Activated T-helper 17 cell treated with anti-CD3 and anti-CD28 coated beads, Interleukin-2, amount 50 U/mL, for 72 hours (primary cell): ENCODE data around the gene ADCY3. TPM values are rescaled to one million over a fixed set of nuclear protein-coding genes. Genes with fewer than 3 reads are reported as not detected.

ENCODE experiments used
- ATAC-seq: fragments of 150-1000 bp; cut with Tn5 transposase; replicated peaks from 2 replicates; pipeline ENCODE4 v1.10.0; 2021; ENCODE audit warnings: mild to moderate bottlenecking, moderate library complexity
- H3K27ac Mint-ChIP-seq: one replicate; pipeline ENCODE4 v1.8.0; 2022; ENCODE audit warnings: mixed read lengths
- H3K27me3 Mint-ChIP-seq: one replicate; pipeline ENCODE4 v1.8.0; 2022; ENCODE audit warnings: mixed read lengths
- H3K36me3 Mint-ChIP-seq: one replicate; pipeline ENCODE4 v1.8.0; 2022; ENCODE audit warnings: low read depth, mild to moderate bottlenecking, mixed read lengths
- H3K4me1 Mint-ChIP-seq: one replicate; pipeline ENCODE4 v1.8.0; 2022; ENCODE audit warnings: mixed read lengths
- H3K4me3 Mint-ChIP-seq: one replicate; pipeline ENCODE4 v1.8.0; 2022; ENCODE audit warnings: mild to moderate bottlenecking, mixed read lengths
- H3K9me3 Mint-ChIP-seq: one replicate; pipeline ENCODE4 v1.8.0; 2022; ENCODE audit warnings: mixed read lengths
- total RNA-seq, 2 donors: library from RNA; stranded (reverse); gene quantifications; one replicate each; pipeline ENCODE4 v1.2.3, GENCODE V29; 2022

The ADCY3 gene
- total RNA-seq, 2 donors from 2014 or later = 43.8 to 102 TPM

DNA sequence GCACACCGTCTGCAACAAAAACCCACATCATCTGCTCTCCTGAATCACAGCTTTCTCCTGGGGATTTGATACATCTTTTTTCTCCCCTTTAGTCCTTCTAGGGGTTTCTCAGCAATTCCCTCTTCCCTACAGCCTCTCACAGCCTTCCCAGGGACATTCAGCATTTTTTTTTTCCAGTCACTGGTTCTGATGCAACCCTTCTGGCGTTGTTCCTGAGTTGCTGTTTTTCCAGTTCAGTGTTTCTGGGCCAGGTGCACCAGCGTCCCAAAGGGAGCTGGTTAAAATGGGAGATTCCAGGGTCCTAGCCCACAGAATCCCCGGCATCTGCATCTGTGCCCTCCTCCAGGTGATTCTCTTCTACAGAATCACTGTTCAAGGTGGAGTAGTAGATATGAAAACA lies 36.1 kb downstream of the ADCY3 start:
- Mint-ChIP-seq H3K36me3 (peaks cover 4% of the 10 kb centered on the region), H3K27me3 (no peaks in the 10 kb centered on the region), H3K27ac (peak overlapping the region; percentile 83), H3K9me3 (no peaks in the 10 kb centered on the region), H3K4me3 (no peak overlapping the region), H3K4me1 (peaks cover 19% of the 10 kb centered on the region)
- ATAC-seq = no peak

DNA sequence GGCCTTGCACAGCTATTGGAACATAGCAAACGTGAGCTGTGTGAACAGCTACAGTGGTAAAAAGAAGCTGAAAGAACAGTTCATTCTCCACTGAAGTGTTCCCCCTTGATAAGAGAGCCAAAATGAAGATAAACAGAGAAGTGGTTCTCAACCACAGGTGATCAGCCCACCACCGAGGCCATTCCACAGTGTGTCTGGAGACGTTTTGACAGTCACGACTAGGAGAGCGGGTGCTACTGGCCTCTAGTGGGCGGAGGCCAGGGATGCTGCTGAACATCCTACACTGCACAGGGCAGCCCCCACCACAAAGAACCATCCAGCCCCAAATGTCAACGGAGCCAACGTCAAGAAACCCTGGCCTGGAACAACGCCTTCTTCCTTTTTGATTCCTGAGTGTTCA lies 38.4 kb downstream of the ADCY3 start:
- no peak for ATAC-seq
- Mint-ChIP-seq H3K36me3 (peaks cover 4% of the 10 kb centered on the region), H3K27me3 (no peaks in the 10 kb centered on the region), H3K27ac (peak overlapping the region; percentile 36), H3K4me1 (peaks cover 17% of the 10 kb centered on the region), H3K9me3 (no peaks in the 10 kb centered on the region), H3K4me3 (no peak overlapping the region)

DNA sequence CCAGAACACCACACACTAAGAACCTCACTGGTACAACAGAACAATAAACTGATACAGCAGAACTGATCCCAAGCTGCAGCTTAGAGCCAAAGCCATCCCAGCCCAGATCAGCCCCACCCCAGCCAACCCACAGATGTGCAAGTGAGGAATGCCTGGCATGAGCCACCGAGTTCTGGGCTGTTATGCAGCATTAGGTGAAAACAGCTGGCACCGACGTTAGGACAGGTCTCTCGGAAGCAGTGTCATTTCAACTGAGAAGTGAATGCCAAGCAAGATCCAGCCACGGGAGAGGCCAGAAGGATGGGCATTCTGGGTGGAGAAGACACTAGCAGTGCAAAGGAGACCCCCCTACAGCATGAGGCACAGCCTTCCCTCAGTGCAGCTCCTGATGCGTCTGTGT lies 38.9 kb downstream of the ADCY3 start:
- Mint-ChIP-seq H3K27me3 (no peaks in the 10 kb centered on the region), H3K4me1 (peaks cover 12% of the 10 kb centered on the region)
- no peak for ATAC-seq

DNA sequence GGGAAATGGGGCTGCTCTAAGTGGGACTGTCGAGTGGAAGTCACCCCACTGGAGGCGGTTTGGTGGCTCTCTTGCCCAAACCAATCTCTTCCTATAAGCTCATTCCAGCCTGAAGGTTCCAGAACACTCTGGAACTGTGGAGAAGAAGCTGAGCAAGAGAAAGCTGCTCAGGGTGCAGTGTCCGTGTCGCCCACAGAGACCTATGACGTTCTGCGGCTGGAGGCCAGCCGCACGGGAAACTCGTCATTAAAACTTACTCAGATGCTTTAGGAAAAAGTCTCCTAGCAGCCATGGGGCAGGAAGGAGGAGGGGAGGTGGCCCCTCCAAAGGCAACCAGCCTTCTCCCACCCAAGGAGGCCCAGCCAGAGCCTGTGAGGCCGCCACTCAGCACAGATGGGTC lies 41.7 kb downstream of the ADCY3 start:
- no peaks in the 10 kb centered on the region for H3K9me3 Mint-ChIP-seq
- H3K27ac Mint-ChIP-seq = no peak overlapping the region
- peaks cover 3% of the 10 kb centered on the region for H3K4me1 Mint-ChIP-seq
- no peak for ATAC-seq
- H3K36me3 Mint-ChIP-seq = no peaks in the 10 kb centered on the region
- no peaks in the 10 kb centered on the region for H3K27me3 Mint-ChIP-seq
- H3K4me3 Mint-ChIP-seq = no peak overlapping the region

More for the DNA sequence above, 38.9 kb downstream of the ADCY3 start:
- peaks cover 4% of the 10 kb centered on the region for H3K36me3 Mint-ChIP-seq
- H3K27ac Mint-ChIP-seq = peak overlapping the region; percentile 36
- H3K9me3 Mint-ChIP-seq = no peaks in the 10 kb centered on the region
- H3K4me3 Mint-ChIP-seq = no peak overlapping the region

- Mint-ChIP-seq H3K9me3 (no peaks in the 10 kb centered on the region), H3K27me3 (no peaks in the 10 kb centered on the region)
Measured at GRCh38 chr2:24877646-24878045, 42.4 kb downstream of the ADCY3 start.

GRCh38 chr2:24877067-24877466 lies 43.0 kb downstream of the ADCY3 start:
- Mint-ChIP-seq H3K4me3 (no peak overlapping the region), H3K27me3 (no peaks in the 10 kb centered on the region), H3K36me3 (no peaks in the 10 kb centered on the region), H3K27ac (no peak overlapping the region), H3K9me3 (no peaks in the 10 kb centered on the region), H3K4me1 (peaks cover 3% of the 10 kb centered on the region)
- ATAC-seq = no peak

More at GRCh38 chr2:24877646-24878045, 42.4 kb downstream of the ADCY3 start:
- Mint-ChIP-seq H3K4me3 (no peak overlapping the region), H3K36me3 (no peaks in the 10 kb centered on the region), H3K4me1 (peaks cover 3% of the 10 kb centered on the region), H3K27ac (no peak overlapping the region)
- no peak for ATAC-seq

DNA sequence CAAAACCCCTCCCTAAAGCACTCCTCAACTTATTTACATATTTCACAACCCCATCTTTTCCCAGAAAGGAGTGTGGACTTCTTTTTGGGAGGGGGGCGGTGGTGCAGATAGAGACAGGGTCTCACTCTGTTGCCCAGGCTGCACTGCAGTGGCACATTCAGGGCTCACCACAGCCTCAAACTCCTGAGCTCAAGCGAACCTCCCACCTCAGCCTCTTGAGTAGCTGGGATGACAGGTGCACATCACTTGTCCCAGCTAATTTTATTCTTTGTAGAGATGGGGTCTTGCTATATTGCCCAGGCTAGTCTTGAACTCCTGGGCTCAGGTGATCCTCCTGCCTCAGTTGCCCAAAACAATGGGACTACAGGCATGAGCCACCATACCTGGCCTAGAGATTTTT lies 44.1 kb downstream of the ADCY3 start:
- ATAC-seq = no peak
- Mint-ChIP-seq H3K9me3 (no peaks in the 10 kb centered on the region), H3K4me3 (no peak overlapping the region), H3K27ac (no peak overlapping the region), H3K4me1 (peaks cover 7% of the 10 kb centered on the region), H3K36me3 (peaks cover 9% of the 10 kb centered on the region), H3K27me3 (no peaks in the 10 kb centered on the region)

- peaks cover 15% of the 10 kb centered on the region for H3K36me3 Mint-ChIP-seq
- H3K27ac Mint-ChIP-seq = no peak overlapping the region
- ATAC-seq = no peak
- no peaks in the 10 kb centered on the region for H3K27me3 Mint-ChIP-seq
- H3K9me3 Mint-ChIP-seq = no peaks in the 10 kb centered on the region
- H3K4me3 Mint-ChIP-seq = no peak overlapping the region
- peaks cover 6% of the 10 kb centered on the region for H3K4me1 Mint-ChIP-seq
Measured at GRCh38 chr2:24875272-24875671, 44.8 kb downstream of the ADCY3 start.

- Mint-ChIP-seq H3K27me3 (no peaks in the 10 kb centered on the region), H3K4me1 (peaks cover 6% of the 10 kb centered on the region), H3K4me3 (no peak overlapping the region), H3K27ac (no peak overlapping the region), H3K36me3 (peaks cover 15% of the 10 kb centered on the region), H3K9me3 (no peaks in the 10 kb centered on the region)
- no peak for ATAC-seq
Measured at GRCh38 chr2:24874035-24874434, 46.0 kb downstream of the ADCY3 start.

DNA sequence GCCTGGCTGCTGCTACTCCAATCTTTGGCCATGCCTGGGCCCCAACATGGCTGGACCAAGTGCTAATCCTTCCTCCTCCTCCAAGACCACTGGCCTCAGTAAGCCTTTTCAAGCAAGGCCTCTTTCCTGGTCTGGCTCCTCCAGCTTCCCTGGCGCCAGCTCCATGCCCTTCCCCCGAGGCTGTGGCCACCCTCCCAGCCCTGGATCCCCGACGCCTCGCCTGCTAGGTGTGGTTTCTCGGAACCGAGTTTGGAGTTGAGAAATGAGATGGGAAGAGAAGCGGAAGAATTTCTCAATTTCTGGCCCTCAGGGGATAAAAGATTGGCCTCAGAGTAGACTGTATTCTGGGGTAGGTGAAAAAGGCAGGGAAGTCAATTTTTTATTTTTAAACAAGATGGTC lies 46.4 kb downstream of the ADCY3 start:
- Mint-ChIP-seq H3K27me3 (no peaks in the 10 kb centered on the region), H3K4me1 (peaks cover 6% of the 10 kb centered on the region), H3K27ac (no peak overlapping the region), H3K9me3 (no peaks in the 10 kb centered on the region), H3K4me3 (no peak overlapping the region), H3K36me3 (peaks cover 15% of the 10 kb centered on the region)
- no peak for ATAC-seq

- ATAC-seq = no peak
- no peaks in the 10 kb centered on the region for H3K27me3 Mint-ChIP-seq
- H3K9me3 Mint-ChIP-seq = no peaks in the 10 kb centered on the region
- H3K27ac Mint-ChIP-seq = peak overlapping the region; percentile 23
- no peak overlapping the region for H3K4me3 Mint-ChIP-seq
- H3K36me3 Mint-ChIP-seq = peaks cover 19% of the 10 kb centered on the region
- H3K4me1 Mint-ChIP-seq = peaks cover 6% of the 10 kb centered on the region
Measured at GRCh38 chr2:24872344-24873115, 47.5 kb downstream of the ADCY3 start.

- peaks cover 6% of the 10 kb centered on the region for H3K4me1 Mint-ChIP-seq
- ATAC-seq = no peak
- H3K4me3 Mint-ChIP-seq = no peak overlapping the region
- no peaks in the 10 kb centered on the region for H3K27me3 Mint-ChIP-seq
- peaks cover 19% of the 10 kb centered on the region for H3K36me3 Mint-ChIP-seq
- peak overlapping the region; percentile 23 for H3K27ac Mint-ChIP-seq
- no peaks in the 10 kb centered on the region for H3K9me3 Mint-ChIP-seq
Measured at GRCh38 chr2:24871852-24872333, 48.1 kb downstream of the ADCY3 start.

GRCh38 chr2:24870891-24871705 lies 48.9 kb downstream of the ADCY3 start:
- no peak for ATAC-seq
- Mint-ChIP-seq H3K27ac (peak overlapping the region; percentile 23), H3K4me3 (no peak overlapping the region), H3K36me3 (peaks cover 19% of the 10 kb centered on the region), H3K4me1 (peaks cover 6% of the 10 kb centered on the region), H3K27me3 (no peaks in the 10 kb centered on the region), H3K9me3 (no peaks in the 10 kb centered on the region)

DNA sequence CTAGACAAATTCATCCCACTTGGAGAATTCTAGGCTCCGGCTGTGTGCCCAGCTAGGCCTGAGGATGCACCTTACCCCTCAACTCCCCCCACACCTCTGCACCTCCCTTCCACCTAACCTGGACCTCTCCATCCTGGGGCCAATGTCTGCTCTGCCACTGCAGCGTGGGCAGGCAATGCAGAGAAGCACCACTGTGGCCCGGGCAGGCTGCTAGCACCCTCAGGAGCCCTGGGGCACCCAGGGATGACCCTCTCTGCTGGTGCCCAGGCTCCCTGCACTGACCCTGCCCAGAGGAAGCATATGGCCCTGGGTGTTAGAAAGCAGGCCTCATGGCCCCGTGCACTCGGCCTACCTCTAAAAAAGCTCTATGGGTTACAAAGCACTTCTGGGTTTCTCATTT lies 49.6 kb downstream of the ADCY3 start:
- no peak overlapping the region for H3K27ac Mint-ChIP-seq
- peaks cover 19% of the 10 kb centered on the region for H3K36me3 Mint-ChIP-seq
- no peaks in the 10 kb centered on the region for H3K27me3 Mint-ChIP-seq
- ATAC-seq = no peak
- peaks cover 6% of the 10 kb centered on the region for H3K4me1 Mint-ChIP-seq
- H3K9me3 Mint-ChIP-seq = no peaks in the 10 kb centered on the region
- no peak overlapping the region for H3K4me3 Mint-ChIP-seq

DNA sequence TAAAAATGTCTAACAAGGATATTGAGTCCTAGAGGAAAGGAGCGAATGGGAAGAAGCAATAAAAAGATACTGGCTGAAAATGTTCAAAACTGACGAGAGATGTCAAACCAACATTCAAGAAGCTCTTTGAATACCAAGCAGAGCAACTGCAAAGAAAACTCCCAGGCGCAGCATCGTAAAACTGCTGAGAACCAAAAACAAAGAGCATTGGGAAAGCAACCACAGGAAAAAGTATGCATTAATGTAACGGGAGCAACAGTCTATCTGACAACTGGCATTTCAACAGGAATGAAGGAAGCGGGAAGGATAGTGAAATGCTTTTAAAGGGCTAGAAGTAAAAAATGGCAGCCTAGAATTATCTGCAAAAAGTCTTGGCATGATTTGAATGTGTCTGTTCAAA lies 53.1 kb downstream of the ADCY3 start:
- no peaks in the 10 kb centered on the region for H3K9me3 Mint-ChIP-seq
- peaks cover 6% of the 10 kb centered on the region for H3K4me1 Mint-ChIP-seq
- H3K27ac Mint-ChIP-seq = no peak overlapping the region
- peaks cover 19% of the 10 kb centered on the region for H3K36me3 Mint-ChIP-seq
- no peaks in the 10 kb centered on the region for H3K27me3 Mint-ChIP-seq
- ATAC-seq = no peak
- no peak overlapping the region for H3K4me3 Mint-ChIP-seq
